Right lobe of liver (tissue), 4 donors: ENCODE data around the gene DNER.

Experiments used
- CTCF ChIP-seq, 4 donors: fragments of 200-600 bp in 3 of 4; fragments of 450-650 bp in 1 of 4; IDR thresholded peaks; one replicate each; pipeline versions ENCODE4 v1.5.1 to v1.8.0; 2016 to 2022; ENCODE audit warnings: antibody characterized with exemption in 4 of 4, mild to moderate bottlenecking in 2 of 4
- POLR2A ChIP-seq: fragments of 450-650 bp; IDR thresholded peaks from one replicate; pipeline ENCODE4 v1.6.1; 2017; ENCODE audit warnings: antibody characterized with exemption, mild to moderate bottlenecking
- donor health status: DM: no; HTN: no; CAD: no.
- donor health status: DM: no; HTN: no; CAD: no.
- donor health status: DM: no; HTN: yes; CAD: no.

- no peak for TF ChIP-seq POLR2A
- no peak for TF ChIP-seq CTCF (IDR thresholded peaks at IDR 0.05)
Observed at GRCh38 chr2:229611360-229611759, 103.0 kb downstream of the DNER start.
